K562 (cell line): ENCODE results near the gene PDCD1. TPM values are rescaled to one million over a fixed set of nuclear protein-coding genes. Genes with fewer than 3 reads are reported as not detected.

Experiments
- CHD1 ChIP-seq: fragments of 200-600 bp; sonication (generic); IDR thresholded peaks from one replicate; pipeline ENCODE4 v1.6.1; 2012; ENCODE audit warnings: mild to moderate bottlenecking, moderate library complexity, low read length, inconsistent platforms
- CHD2 ChIP-seq: IDR thresholded peaks from 2 replicates; pipeline ENCODE4 v1.6.1; 2011; ENCODE audit warnings: low read depth, low read length
- CHD7 ChIP-seq: fragments of 200-600 bp; sonication (generic); IDR thresholded peaks from one replicate; pipeline ENCODE4 v1.6.1; 2012; ENCODE audit warnings: mild to moderate bottlenecking, low read depth, low read length, inconsistent platforms
- ZNF512 ChIP-seq: IDR thresholded peaks from 2 replicates; pipeline ENCODE4 v1.6.1; 2016; ENCODE audit warnings: missing genetic modification characterization, missing compliant biosample characterization
- ZNF75A ChIP-seq: fragments of 450-650 bp; formaldehyde crosslinking; IDR thresholded peaks from 2 replicates; pipeline ENCODE4 v1.4.0; 2020; ENCODE audit warnings: mild to moderate bottlenecking
- polyA plus RNA-seq, 8 experiments: library from polyadenylated mRNA; depleted of rRNA in 4 of 8; stranded (reverse) in 5 of 8; unstranded in 3 of 8; fragments of >200 nt; fragmentation: Nextera tagmentation in 2 of 8; fragmentation: Illumina TruSeq in 1 of 8; extraction: Ambion mirVana in 2 of 8; extraction: Trizol in 1 of 8; gene quantifications; 2 replicates each; pipeline versions ENCODE4 v1.2.1 to v1.2.3, GENCODE V29; 2011 to 2014; ENCODE audit warnings: inconsistent platforms in 1 of 8, missing spikeins in 1 of 8
- total RNA-seq, 7 experiments: library from RNA; depleted of rRNA in 6 of 7; stranded (reverse); fragments of >200 nt in 6 of 7; fragmentation: Illumina TruSeq in 2 of 7; extraction: Trizol in 2 of 7; gene quantifications; 2 replicates each; pipeline versions ENCODE4 v1.2.1 to v1.2.3, GENCODE V29; 2011 to 2021; ENCODE audit warnings: low replicate concordance in 1 of 7
- TF ChIP-seq, protein P1 (sequence below), 2 experiments: fragments of 250-450 bp in 1 of 2; fragments of 450-650 bp in 1 of 2; sonication (Bioruptor Pico) in 1 of 2; IDR thresholded peaks; 2 replicates each; pipeline versions ENCODE4 v1.6.1 to v1.8.0; 2016 to 2021; ENCODE audit warnings: mild to moderate bottlenecking in 2 of 2, moderate library complexity in 2 of 2, missing compliant biosample characterization in 1 of 2, missing genetic modification characterization in 1 of 2

PDCD1 gene
- total and polyA plus RNA-seq, 9 of the 15 experiments (the other 6 are each of a cell fraction or from before 2014, with no cell fraction given), result 0.15 to 2.5 (median 1.0) TPM; not detected in 2

DNA sequence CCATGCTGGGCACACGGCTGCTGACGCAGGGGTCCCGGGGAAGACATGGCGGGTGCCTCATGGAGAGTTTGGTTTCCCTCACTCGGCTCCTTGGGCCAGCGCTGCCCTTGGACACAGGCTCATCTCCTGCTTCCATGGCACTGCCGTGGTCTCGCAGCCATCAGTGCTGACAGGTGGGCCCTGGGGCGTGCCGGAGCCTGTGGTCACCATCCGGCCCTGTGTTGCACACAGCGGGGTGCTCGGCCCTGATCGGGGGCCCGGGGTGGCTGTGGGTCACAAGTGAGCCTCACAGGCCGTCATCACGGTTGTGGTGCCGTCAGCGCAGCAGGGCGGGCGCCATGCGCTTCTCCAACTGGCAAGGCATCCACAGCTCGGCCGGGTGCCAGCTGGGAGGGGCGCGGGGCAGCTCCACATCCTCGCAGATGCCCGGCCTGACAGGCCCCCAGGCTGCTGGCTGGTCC is 11.4 kb upstream of the PDCD1 start (continued):
- TF ChIP-seq CHD1, result no peak
- no peak for TF ChIP-seq ZNF512
- TF ChIP-seq CHD7, result no peak
- TF ChIP-seq, protein P1, sequence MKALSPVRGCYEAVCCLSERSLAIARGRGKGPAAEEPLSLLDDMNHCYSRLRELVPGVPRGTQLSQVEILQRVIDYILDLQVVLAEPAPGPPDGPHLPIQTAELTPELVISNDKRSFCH (CRISPR knock-in tag; IDR thresholded peaks at IDR 0.05), result no peak
- TF ChIP-seq, protein P1 (tag; IDR thresholded peaks at IDR 0.05), result no peak
- no peak for TF ChIP-seq CHD2
- TF ChIP-seq ZNF75A (CRISPR knock-in tag), result no peak
- TF ChIP-seq, all 486 proteins: peak for 0
